NCI-H69 (cell line): ENCODE measurements around the gene SKIC3.

ENCODE experiments used
- DNase-seq: peaks from one replicate; lab custom pipeline; 2025; lab: John Stamatoyannopoulos, UW

The SKIC3 gene

DNA sequence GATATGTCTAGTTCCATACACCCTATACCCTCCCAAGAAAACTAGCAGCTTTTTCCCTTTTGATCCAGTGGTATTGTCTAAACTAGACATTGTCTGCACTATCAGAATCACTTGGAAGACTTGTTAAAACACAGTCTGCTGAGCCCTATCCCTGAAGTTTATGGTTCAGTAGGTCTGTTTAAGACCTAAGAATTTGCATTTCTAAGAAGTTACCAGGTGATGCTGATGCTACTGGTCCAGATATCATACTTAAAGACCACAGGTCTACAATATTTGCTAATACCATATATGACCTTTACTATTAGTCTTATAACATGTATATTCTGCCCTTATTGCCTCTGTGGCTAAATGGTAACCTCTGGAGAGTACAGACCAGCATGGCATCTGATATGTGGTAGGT is 23.3 kb downstream of the SKIC3 start:
- DNase-seq = no peak

DNA sequence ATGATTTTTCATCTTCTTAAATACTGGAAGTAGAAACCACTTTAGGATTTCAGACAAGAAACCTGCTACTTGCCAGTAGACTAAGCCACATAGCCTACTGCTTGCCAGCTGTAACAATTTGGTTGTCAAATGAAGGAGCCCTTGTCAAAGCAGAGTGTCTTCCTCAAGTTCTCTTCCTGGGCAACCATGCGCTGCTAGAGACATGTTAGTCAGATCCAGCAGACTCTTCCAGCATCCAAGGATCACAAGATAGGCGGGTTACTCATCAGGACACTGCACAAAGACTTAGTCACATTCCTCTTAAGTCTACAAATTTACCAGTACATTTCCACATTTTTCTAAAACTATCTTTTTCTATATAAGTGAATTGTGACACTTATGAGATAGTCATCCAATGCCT is 24.4 kb downstream of the SKIC3 start:
- no peak for DNase-seq

DNA sequence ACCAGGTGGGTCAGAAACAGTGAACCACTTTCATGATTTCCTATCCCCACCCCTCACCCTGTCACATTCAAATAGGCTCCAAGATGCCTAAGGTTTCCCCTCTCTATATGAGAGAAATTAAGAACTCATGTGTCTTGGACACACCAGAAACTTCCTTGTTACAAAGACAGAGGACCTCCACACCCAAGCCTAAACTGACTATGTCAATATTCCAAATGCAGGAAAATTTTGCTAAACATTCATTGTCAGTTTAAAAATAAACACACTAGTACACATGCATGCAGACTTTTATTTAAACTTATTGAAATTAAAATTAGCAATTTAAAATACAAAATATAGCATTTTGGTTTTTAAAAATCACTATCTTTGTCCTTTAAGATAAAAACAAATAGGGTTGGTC is 26.2 kb downstream of the SKIC3 start:
- no peak for DNase-seq

DNA sequence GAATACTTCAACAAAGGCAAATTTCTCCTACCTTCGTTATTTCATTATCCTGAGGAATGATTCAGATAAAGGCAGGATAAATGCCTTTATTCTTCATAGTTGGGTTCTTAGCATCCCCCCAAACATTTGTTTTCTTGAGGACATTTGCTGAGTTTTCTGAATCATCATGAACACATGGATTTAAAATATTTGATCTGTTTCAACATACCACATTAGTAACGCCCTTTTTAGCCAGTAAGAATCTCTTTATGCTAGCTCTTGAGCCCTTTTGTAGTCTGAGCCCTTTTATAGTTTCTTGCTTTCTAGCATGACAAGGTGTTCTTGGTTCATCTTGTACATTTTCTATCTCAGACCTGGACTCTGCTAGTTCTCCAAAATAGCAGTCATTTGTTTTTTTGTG is 27.9 kb downstream of the SKIC3 start:
- no peak for DNase-seq

DNA sequence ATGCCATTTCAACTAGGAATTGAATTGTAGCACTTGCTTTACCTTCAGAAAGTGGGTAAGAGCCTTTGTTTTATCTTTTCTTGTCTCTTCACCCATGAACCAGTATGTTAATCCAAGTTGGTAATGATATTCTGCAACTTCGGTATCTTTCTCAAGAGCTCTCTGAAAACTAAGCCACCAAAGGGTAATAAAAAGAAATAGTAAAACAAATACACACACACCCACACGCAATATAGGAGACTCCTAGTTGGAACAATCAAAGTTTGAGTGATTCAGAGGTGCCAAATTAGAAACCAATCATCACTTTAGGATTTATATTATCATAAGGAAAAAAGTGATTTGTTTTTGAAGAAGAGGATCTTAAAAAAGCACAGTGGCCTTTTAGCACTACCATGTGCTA is 30.4 kb downstream of the SKIC3 start:
- no peak for DNase-seq

DNA sequence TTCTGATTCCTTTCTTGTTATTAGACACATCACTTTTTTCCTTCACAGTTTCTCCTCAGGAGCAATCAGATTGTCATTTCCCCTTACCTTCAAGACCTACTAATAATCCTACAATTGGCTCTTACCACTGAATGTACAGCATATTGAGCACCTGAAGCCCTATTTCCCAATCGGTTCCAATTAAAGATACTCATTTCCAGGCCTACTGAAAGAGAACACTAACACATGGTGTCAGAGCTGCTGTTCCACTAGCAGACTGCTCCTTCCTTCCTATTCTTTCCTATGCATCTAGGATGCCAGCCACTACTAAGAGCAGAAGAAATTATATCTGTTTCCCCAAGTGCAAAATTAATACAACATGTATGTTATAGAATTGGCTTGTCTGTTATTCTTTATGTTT is 34.6 kb downstream of the SKIC3 start:
- no peak for DNase-seq

DNA sequence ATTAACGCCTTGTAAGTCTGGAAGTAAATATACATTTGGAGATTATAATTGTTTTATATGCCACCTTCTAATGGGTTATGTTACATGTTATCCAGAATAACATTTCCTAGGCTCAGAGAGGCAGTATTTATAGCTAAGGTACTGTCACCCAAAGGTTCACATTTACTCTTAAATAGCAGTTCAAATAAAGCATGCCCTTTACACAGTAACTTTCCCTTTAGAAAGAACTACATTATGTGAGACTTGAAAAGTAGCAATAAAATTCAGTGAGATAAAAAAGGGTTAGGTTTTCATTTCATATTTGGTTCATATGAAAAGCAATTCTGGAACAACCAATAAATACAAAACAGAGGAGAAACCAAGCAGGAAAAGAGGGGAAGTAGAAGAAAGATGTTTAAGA is 35.1 kb downstream of the SKIC3 start:
- no peak for DNase-seq

DNA sequence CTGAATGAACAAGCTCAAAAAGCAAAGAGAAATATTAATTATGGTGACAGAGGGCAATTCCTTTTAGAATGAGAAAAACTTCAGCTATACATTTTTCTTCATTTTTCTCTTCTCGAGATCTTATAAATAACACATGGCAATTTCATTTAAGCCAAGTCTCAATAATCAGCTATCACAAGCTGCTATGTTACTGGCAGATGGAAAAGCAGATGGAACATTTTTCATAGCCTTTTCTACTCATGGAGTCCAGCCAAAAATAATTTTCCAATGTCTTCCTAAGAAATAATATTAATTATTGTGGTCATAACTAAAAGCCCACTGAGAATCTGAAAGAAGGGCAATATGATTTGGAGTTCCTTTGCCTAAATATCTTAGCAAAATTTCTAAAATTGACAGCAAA is 35.6 kb downstream of the SKIC3 start:
- DNase-seq = no peak

DNA sequence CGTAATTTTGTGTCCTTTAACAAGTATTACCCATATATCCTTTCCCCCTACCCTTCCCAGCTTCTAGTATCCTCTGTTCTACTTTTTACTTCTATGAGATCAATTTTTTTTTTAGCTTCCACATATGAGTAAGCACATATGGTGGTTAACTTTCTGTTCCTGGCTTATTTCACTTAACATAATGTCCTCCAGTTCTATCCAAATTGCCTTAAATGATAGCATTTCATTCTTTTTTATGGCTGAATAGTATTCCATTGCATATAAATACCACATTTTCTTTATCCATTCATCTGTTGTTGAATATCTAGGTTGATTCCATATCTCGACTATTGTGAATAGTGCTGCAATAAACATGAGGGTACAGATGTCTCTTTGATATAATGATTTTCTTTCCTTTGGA is 36.4 kb downstream of the SKIC3 start:
- DNase-seq = no peak

DNA sequence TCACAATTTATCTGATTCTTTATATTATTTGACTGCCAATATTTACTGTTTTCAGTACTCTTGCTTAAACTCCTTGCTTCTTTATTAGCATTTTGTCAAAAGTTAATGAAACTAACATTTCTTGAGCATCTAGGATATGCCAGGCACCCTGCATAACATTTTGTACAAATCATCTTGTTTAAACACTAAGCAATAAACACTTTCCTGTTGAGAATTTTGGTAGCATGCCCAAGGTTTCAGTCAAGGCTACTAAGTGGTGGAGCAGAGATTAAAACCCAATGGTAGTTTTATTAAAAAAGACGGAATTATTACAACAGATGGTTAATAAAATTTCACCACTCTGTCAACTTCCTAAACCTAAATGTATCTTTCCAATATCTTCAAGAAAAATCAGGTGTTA is 43.2 kb downstream of the SKIC3 start:
- DNase-seq = no peak

DNA sequence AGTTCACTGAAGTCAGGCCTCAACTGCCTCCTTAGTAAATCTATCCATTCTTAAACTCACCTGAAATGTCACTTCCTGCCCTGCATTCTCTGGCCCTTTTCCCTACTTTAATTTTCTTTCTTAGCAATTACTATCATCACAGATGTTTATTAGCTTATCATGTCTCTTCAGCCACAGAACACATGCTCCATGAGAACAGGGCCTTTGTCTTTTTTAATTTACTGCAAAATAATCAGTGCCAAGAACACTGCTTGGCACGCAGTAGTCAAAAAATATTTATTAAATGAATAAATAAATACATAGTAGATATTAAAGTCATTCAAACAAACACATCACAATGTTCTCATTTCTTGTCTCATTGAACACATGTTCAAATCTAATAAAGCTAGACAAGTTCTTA is 46.2 kb downstream of the SKIC3 start:
- DNase-seq = no peak
